ENCODE data around the gene STK36. TPM values are rescaled to one million over a fixed set of nuclear protein-coding genes. Genes with fewer than 3 reads are reported as not detected.

Gene STK36
- total RNA-seq, 1 experiment from 2014 or later: 48.6 TPM

DNA sequence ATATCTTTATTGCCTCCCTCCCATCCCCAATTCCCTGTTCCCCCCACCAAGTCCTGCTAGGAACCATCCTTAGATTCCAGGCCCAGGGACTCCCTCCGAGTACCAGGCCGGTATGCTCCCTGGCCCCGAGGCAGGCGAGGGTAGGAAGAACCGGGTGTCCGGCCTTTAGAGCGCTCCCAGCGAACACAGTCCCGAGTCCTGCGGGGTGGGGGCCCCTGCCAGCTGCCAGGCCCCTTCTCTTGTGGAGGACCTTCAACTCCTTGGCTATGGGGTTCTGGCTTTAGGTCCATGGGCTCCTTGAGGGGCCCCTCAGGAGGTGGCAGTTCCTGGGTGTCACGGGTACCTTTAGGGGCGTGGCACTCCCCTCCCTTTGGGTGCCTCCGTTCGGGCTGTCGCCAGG, 8.0 kb upstream of the STK36 start:
- no TSS peak for BruUV-seq (replicated peaks)
- TF ChIP-seq, protein P1, sequence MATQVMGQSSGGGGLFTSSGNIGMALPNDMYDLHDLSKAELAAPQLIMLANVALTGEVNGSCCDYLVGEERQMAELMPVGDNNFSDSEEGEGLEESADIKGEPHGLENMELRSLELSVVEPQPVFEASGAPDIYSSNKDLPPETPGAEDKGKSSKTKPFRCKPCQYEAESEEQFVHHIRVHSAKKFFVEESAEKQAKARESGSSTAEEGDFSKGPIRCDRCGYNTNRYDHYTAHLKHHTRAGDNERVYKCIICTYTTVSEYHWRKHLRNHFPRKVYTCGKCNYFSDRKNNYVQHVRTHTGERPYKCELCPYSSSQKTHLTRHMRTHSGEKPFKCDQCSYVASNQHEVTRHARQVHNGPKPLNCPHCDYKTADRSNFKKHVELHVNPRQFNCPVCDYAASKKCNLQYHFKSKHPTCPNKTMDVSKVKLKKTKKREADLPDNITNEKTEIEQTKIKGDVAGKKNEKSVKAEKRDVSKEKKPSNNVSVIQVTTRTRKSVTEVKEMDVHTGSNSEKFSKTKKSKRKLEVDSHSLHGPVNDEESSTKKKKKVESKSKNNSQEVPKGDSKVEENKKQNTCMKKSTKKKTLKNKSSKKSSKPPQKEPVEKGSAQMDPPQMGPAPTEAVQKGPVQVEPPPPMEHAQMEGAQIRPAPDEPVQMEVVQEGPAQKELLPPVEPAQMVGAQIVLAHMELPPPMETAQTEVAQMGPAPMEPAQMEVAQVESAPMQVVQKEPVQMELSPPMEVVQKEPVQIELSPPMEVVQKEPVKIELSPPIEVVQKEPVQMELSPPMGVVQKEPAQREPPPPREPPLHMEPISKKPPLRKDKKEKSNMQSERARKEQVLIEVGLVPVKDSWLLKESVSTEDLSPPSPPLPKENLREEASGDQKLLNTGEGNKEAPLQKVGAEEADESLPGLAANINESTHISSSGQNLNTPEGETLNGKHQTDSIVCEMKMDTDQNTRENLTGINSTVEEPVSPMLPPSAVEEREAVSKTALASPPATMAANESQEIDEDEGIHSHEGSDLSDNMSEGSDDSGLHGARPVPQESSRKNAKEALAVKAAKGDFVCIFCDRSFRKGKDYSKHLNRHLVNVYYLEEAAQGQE (IDR thresholded peaks at IDR 0.05; ENCODE audit: insufficient read depth in 1 of 2, low read depth in 2 of 2, low read length in 1 of 2): no peak
- no peak for TF ChIP-seq TCF7L2 (IDR thresholded peaks at IDR 0.05; ENCODE audit: low read depth, low read length)
- TF ChIP-seq POLR2AphosphoS5 (IDR thresholded peaks at IDR 0.05; ENCODE audit: low read depth, low read length): no peak
- TF ChIP-seq SIN3A (IDR thresholded peaks at IDR 0.05; ENCODE audit: borderline replicate concordance, insufficient read depth, low read depth, low read length): no peak
- no peak for TF ChIP-seq CTCF (IDR thresholded peaks at IDR 0.05)
- ChIA-PET CTCF (no interaction called here), POLR2A (no interaction called here)
- Histone ChIP-seq H3K9me3 (ENCODE audit: control insufficient read depth, insufficient read depth, low read depth, low read length) (no peaks in the 10 kb centered on the region), H3K36me3 (ENCODE audit: control insufficient read depth, insufficient read depth, low read length) (peaks cover 13% of the 10 kb centered on the region), H3K27me3 (ENCODE audit: control insufficient read depth, insufficient read depth, low read length) (no peaks in the 10 kb centered on the region), H3K4me3 (ENCODE audit: low read depth in 2 of 2, low read length in 2 of 2) (no peak overlapping the region), H3K4me1 (ENCODE audit: control insufficient read depth, insufficient read depth, low read length) (peaks cover 6% of the 10 kb centered on the region; the same call in 1 of the 2 replicates), H3K27ac (ENCODE audit: low read length) (no peak overlapping the region)
- in situ Hi-C loops (cut with HindIII; ENCODE audit: low pct_unique_long_range_greater_than_20kb, low sequenced_read_pairs) (no loop called here), intact Hi-C loops (cut with micrococcal nuclease; ENCODE audit: unreplicated experiment) (no loop called here)
- DNase-seq (ENCODE audit: low read depth, low spot score) (no peak), ATAC-seq (no peak)

GRCh38 chr2:218664653-218665052, 7.2 kb upstream of the STK36 start:
- CTCF ChIA-PET: no interaction called here

More at GRCh38 chr2:218664653-218665052, 7.2 kb upstream of the STK36 start:
- no peaks in the 10 kb centered on the region for H3K27me3 ChIP-seq (ENCODE audit: control insufficient read depth, insufficient read depth, low read length)
- ATAC-seq (no peak), DNase-seq (ENCODE audit: low read depth, low spot score) (no peak)
- H3K9me3 ChIP-seq (ENCODE audit: control insufficient read depth, insufficient read depth, low read depth, low read length): no peaks in the 10 kb centered on the region
- TF ChIP-seq TCF7L2 (IDR thresholded peaks at IDR 0.05; ENCODE audit: low read depth, low read length) (no peak), POLR2AphosphoS5 (IDR thresholded peaks at IDR 0.05; ENCODE audit: low read depth, low read length) (no peak), CTCF (IDR thresholded peaks at IDR 0.05) (no peak), SIN3A (IDR thresholded peaks at IDR 0.05; ENCODE audit: borderline replicate concordance, insufficient read depth, low read depth, low read length) (no peak)
- TF ChIP-seq, protein P1 (IDR thresholded peaks at IDR 0.05; ENCODE audit: insufficient read depth in 1 of 2, low read depth in 2 of 2, low read length in 1 of 2): no peak
- peaks cover 6% of the 10 kb centered on the region; the same call in 1 of the 2 replicates for H3K4me1 ChIP-seq (ENCODE audit: control insufficient read depth, insufficient read depth, low read length)
- no peak overlapping the region for H3K27ac ChIP-seq (ENCODE audit: low read length)
- intact Hi-C loops (cut with micrococcal nuclease; ENCODE audit: unreplicated experiment) (no loop called here), in situ Hi-C loops (cut with HindIII; ENCODE audit: low pct_unique_long_range_greater_than_20kb, low sequenced_read_pairs) (no loop called here)
- POLR2A ChIA-PET: no interaction called here
- no peak overlapping the region for H3K4me3 ChIP-seq (ENCODE audit: low read depth in 2 of 2, low read length in 2 of 2)
- BruUV-seq (replicated peaks): no TSS peak
- peaks cover 13% of the 10 kb centered on the region for H3K36me3 ChIP-seq (ENCODE audit: control insufficient read depth, insufficient read depth, low read length)
